ENCODE measurements around the gene NOTUM.

DNA sequence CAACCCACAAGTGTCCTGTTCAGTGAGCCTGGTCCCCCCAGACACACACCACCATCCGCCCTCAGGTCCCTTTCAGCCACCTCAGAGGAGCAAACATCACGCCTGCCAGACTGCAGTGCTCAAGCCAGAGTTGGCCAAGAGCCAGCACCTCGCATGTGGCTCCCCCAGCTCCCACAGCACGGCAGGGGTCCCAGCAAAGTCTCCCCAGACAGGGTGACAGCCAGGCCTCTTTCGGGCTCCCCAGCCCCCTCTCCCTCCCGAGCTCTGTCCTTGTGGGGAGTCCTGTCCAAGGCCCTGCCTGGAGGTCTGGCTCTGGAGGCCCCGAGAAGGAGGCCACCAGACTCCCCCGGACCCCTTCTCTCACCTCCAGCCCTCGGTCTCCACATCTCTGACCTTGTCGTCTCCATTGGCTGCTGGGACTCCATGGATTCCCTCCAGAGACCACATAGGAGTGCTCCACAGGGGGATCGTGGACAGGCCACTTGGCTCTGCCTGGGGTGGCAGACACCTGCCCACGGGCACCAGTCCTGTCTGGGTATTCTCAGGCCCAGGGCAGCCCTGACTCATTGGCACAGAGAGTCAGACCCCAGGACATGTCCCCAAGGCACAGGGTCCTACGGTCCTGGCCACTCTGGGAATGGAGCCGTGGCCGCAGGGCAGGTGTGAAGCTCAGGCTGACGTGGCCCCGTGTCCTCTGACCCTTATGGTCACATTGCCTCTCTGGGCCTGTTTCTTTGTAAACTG lies 12.2 kb downstream of the NOTUM start:
- TF ChIP-seq, protein P1, sequence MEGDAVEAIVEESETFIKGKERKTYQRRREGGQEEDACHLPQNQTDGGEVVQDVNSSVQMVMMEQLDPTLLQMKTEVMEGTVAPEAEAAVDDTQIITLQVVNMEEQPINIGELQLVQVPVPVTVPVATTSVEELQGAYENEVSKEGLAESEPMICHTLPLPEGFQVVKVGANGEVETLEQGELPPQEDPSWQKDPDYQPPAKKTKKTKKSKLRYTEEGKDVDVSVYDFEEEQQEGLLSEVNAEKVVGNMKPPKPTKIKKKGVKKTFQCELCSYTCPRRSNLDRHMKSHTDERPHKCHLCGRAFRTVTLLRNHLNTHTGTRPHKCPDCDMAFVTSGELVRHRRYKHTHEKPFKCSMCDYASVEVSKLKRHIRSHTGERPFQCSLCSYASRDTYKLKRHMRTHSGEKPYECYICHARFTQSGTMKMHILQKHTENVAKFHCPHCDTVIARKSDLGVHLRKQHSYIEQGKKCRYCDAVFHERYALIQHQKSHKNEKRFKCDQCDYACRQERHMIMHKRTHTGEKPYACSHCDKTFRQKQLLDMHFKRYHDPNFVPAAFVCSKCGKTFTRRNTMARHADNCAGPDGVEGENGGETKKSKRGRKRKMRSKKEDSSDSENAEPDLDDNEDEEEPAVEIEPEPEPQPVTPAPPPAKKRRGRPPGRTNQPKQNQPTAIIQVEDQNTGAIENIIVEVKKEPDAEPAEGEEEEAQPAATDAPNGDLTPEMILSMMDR (conservative IDR thresholded peaks at IDR 0.05; ENCODE audit: low read depth, low read length): no peak
- TF ChIP-seq POLR2A (IDR thresholded peaks at IDR 0.05; ENCODE audit: low read depth, low read length): no peak
- no peak for TF ChIP-seq MXI1 (IDR thresholded peaks at IDR 0.05; ENCODE audit: borderline replicate concordance, low read depth, low read length)
- TF ChIP-seq CHD1 (IDR thresholded peaks at IDR 0.05; ENCODE audit: low read depth, low read length): no peak
- no peak for TF ChIP-seq RFX5 (IDR thresholded peaks at IDR 0.05; ENCODE audit: low read depth, low read length)
- TF ChIP-seq NFE2L2 (IDR thresholded peaks at IDR 0.05; ENCODE audit: low read depth, low read length): no peak
- TF ChIP-seq RAD21 (IDR thresholded peaks at IDR 0.05; ENCODE audit: low read length): no peak
- TF ChIP-seq, protein P2, sequence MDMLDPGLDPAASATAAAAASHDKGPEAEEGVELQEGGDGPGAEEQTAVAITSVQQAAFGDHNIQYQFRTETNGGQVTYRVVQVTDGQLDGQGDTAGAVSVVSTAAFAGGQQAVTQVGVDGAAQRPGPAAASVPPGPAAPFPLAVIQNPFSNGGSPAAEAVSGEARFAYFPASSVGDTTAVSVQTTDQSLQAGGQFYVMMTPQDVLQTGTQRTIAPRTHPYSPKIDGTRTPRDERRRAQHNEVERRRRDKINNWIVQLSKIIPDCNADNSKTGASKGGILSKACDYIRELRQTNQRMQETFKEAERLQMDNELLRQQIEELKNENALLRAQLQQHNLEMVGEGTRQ (IDR thresholded peaks at IDR 0.05; ENCODE audit: low read depth, low read length): no peak
- no peak for TF ChIP-seq MAZ (IDR thresholded peaks at IDR 0.05; ENCODE audit: borderline replicate concordance, low read depth, low read length)
- no peak for TF ChIP-seq MAFK (IDR thresholded peaks at IDR 0.05; ENCODE audit: low read depth, low read length)
- TF ChIP-seq, protein P3, sequence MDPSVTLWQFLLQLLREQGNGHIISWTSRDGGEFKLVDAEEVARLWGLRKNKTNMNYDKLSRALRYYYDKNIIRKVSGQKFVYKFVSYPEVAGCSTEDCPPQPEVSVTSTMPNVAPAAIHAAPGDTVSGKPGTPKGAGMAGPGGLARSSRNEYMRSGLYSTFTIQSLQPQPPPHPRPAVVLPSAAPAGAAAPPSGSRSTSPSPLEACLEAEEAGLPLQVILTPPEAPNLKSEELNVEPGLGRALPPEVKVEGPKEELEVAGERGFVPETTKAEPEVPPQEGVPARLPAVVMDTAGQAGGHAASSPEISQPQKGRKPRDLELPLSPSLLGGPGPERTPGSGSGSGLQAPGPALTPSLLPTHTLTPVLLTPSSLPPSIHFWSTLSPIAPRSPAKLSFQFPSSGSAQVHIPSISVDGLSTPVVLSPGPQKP (IDR thresholded peaks at IDR 0.05; ENCODE audit: borderline replicate concordance, low read depth, low read length): no peak
- TF ChIP-seq SMC3 (IDR thresholded peaks at IDR 0.05; ENCODE audit: low read depth, low read length): no peak
